Erythroblast (primary cell): Measurements from ENCODE around the gene TMEM130.

Source experiments
- DNase-seq, 2 experiments: peaks; one replicate each; lab custom pipeline; 2025; lab: John Stamatoyannopoulos, UW
- GATA1 ChIP-seq: IDR thresholded peaks from 2 replicates; pipeline ENCODE4 v1.6.1; 2011; ENCODE audit warnings: low read depth, mild to moderate bottlenecking, control low read depth, low read length, moderate library complexity
- POLR2A ChIP-seq: IDR thresholded peaks from 2 replicates; pipeline ENCODE4 v1.6.1; 2011; ENCODE audit warnings: mild to moderate bottlenecking, low read length

TMEM130 gene

GRCh38 chr7:98797150-98797549, 72.7 kb downstream of the TMEM130 start:
- no peak for TF ChIP-seq POLR2A
- no peak for TF ChIP-seq GATA1
- no peak for DNase-seq
